Mucosa of stomach (tissue), 1 donor: ENCODE data around the gene SERPINB6.
"Not testable (repeated sequence)": the region's sequence is repeated elsewhere in the genome, so short reads cannot be mapped to it uniquely, and the experiment has no call there.

ENCODE experiments used
- H3K27me3 ChIP-seq: one replicate; pipeline ENCODE4 v1.7.0; 2013; ENCODE audit warnings: mild to moderate bottlenecking, low read length; ENCODE audit not compliant: control insufficient read depth, insufficient read depth
- H3K36me3 ChIP-seq: one replicate; pipeline ENCODE4 v1.7.0; 2013; ENCODE audit warnings: low read length; ENCODE audit not compliant: control insufficient read depth, insufficient read depth
- H3K4me1 ChIP-seq: one replicate; pipeline ENCODE4 v1.7.0; 2013; ENCODE audit warnings: mild to moderate bottlenecking, low read length; ENCODE audit not compliant: control insufficient read depth, insufficient read depth
- H3K4me3 ChIP-seq: one replicate; pipeline ENCODE4 v1.7.0; 2013; ENCODE audit warnings: low read length
- H3K9ac ChIP-seq: one replicate; pipeline ENCODE4 v1.7.0; 2013; ENCODE audit warnings: mild to moderate bottlenecking, low read length, moderate library complexity
- H3K9me3 ChIP-seq: one replicate; pipeline ENCODE4 v1.7.0; 2013; ENCODE audit warnings: mild to moderate bottlenecking, low read length, moderate library complexity; ENCODE audit not compliant: control insufficient read depth
- donor health status: Pancreatic carcinoma.

SERPINB6 gene

GRCh38 chr6:3009930-3010329 lies 38.6 kb upstream of the SERPINB6 start:
- Histone ChIP-seq H3K4me3 (no peak overlapping the region), H3K36me3 (no peaks in the 10 kb centered on the region), H3K9me3 (no peaks in the 10 kb centered on the region), H3K27me3 (no peaks in the 10 kb centered on the region), H3K9ac (no peak overlapping the region), H3K4me1 (no peaks in the 10 kb centered on the region)

- not testable (repeated sequence) for H3K27me3 ChIP-seq, H3K9me3 ChIP-seq, H3K4me1 ChIP-seq, H3K36me3 ChIP-seq, H3K4me3 ChIP-seq, H3K9ac ChIP-seq
Measured at GRCh38 chr6:3008712-3009265, 37.4 kb upstream of the SERPINB6 start.

- no peaks in the 10 kb centered on the region for H3K36me3 ChIP-seq
- H3K4me1 ChIP-seq, result no peaks in the 10 kb centered on the region
- H3K4me3 ChIP-seq, result no peak overlapping the region
- no peaks in the 10 kb centered on the region for H3K9me3 ChIP-seq
- no peak overlapping the region for H3K9ac ChIP-seq
- H3K27me3 ChIP-seq, result no peaks in the 10 kb centered on the region
Measured at GRCh38 chr6:3007571-3007970, 36.2 kb upstream of the SERPINB6 start.

GRCh38 chr6:3006476-3006875 lies 35.1 kb upstream of the SERPINB6 start:
- Histone ChIP-seq H3K4me3 (no peak overlapping the region), H3K4me1 (no peaks in the 10 kb centered on the region), H3K27me3 (no peaks in the 10 kb centered on the region), H3K36me3 (no peaks in the 10 kb centered on the region), H3K9me3 (no peaks in the 10 kb centered on the region), H3K9ac (no peak overlapping the region)

- Histone ChIP-seq H3K9me3 (no peaks in the 10 kb centered on the region), H3K27me3 (no peaks in the 10 kb centered on the region), H3K36me3 (no peaks in the 10 kb centered on the region), H3K4me1 (no peaks in the 10 kb centered on the region), H3K4me3 (no peak overlapping the region), H3K9ac (no peak overlapping the region)
Measured at GRCh38 chr6:3005874-3006273, 34.5 kb upstream of the SERPINB6 start.

- Histone ChIP-seq H3K9me3 (no peaks in the 10 kb centered on the region), H3K4me3 (no peak overlapping the region), H3K4me1 (no peaks in the 10 kb centered on the region), H3K9ac (no peak overlapping the region), H3K27me3 (no peaks in the 10 kb centered on the region), H3K36me3 (no peaks in the 10 kb centered on the region)
Measured at GRCh38 chr6:3005077-3005476, 33.7 kb upstream of the SERPINB6 start.

GRCh38 chr6:3003226-3003625 lies 31.9 kb upstream of the SERPINB6 start:
- not testable (repeated sequence) for H3K9ac ChIP-seq, H3K4me3 ChIP-seq, H3K36me3 ChIP-seq, H3K27me3 ChIP-seq, H3K9me3 ChIP-seq
- peaks cover 10% of the 10 kb centered on the region for H3K4me1 ChIP-seq

GRCh38 chr6:3001773-3002293 lies 30.5 kb upstream of the SERPINB6 start:
- Histone ChIP-seq H3K4me1 (peaks cover 10% of the 10 kb centered on the region), H3K9ac (no peak overlapping the region), H3K27me3 (no peaks in the 10 kb centered on the region), H3K9me3 (no peaks in the 10 kb centered on the region), H3K36me3 (no peaks in the 10 kb centered on the region), H3K4me3 (no peak overlapping the region)

GRCh38 chr6:3001146-3001772 lies 29.9 kb upstream of the SERPINB6 start:
- Histone ChIP-seq H3K27me3 (no peaks in the 10 kb centered on the region), H3K36me3 (no peaks in the 10 kb centered on the region), H3K4me1 (peaks cover 10% of the 10 kb centered on the region), H3K4me3 (no peak overlapping the region), H3K9ac (no peak overlapping the region), H3K9me3 (no peaks in the 10 kb centered on the region)

GRCh38 chr6:2999618-3000557 lies 28.5 kb upstream of the SERPINB6 start, which contains the start of gene NQO2:
NQO2 (plus strand) TSS chr6:2999894; CDS start chr6:3006553, 6,659 bp downstream.
- peaks cover 10% of the 10 kb centered on the region for H3K4me1 ChIP-seq
- H3K27me3 ChIP-seq, result no peaks in the 10 kb centered on the region
- no peaks in the 10 kb centered on the region for H3K9me3 ChIP-seq
- peak within 1 kb of the TSS; percentile 87 for H3K9ac ChIP-seq
- no peaks in the 10 kb centered on the region for H3K36me3 ChIP-seq
- H3K4me3 ChIP-seq, result peak within 1 kb of the TSS; percentile 71

GRCh38 chr6:2998998-2999617 lies 27.7 kb upstream of the SERPINB6 start:
- peak overlapping the region; percentile 64 for H3K9ac ChIP-seq

More at GRCh38 chr6:2998998-2999617, 27.7 kb upstream of the SERPINB6 start:
- H3K27me3 ChIP-seq, result no peaks in the 10 kb centered on the region
- peak overlapping the region; percentile 67 for H3K4me3 ChIP-seq
- no peaks in the 10 kb centered on the region for H3K9me3 ChIP-seq
- H3K4me1 ChIP-seq, result peaks cover 10% of the 10 kb centered on the region
- no peaks in the 10 kb centered on the region for H3K36me3 ChIP-seq
